H1 (cell line): ENCODE results near the gene OR10J4. TPM values are rescaled to one million over a fixed set of nuclear protein-coding genes. Genes with fewer than 3 reads are reported as not detected.

Experiments
- CTCF ChIA-PET: fragments of 300-600 bp; sonication (Branson Sonifier 250); formaldehyde crosslinking; loops from one replicate; lab custom pipeline; 2021; ENCODE audit not compliant: partially characterized antibody; lab: Charles Lee
- POLR2A ChIA-PET: fragments of 300-600 bp; sonication (Branson Sonifier 250); formaldehyde crosslinking; loops from one replicate; lab custom pipeline; 2021; ENCODE audit warnings: inconsistent platforms; ENCODE audit not compliant: partially characterized antibody; lab: Charles Lee
- DNase-seq, 2 experiments: peaks; one replicate each; pipeline versions ENCODE4 v3.0.0 to v3.0.0-alpha.2; 2010 to 2022; ENCODE audit warnings: low spot score in 2 of 2, low read depth in 1 of 2, mixed read lengths in 1 of 2
- FAIRE-seq: peaks from 2 replicates; lab custom pipeline; 2011; peaks lifted over from hg19 to GRCh38; lab: Jason Lieb, UNC
- H2AFZ ChIP-seq: 2 replicates; pipeline ENCODE4 v1.8.1; 2012; ENCODE audit warnings: low read length, inconsistent platforms
- H2AK5ac ChIP-seq: 2 replicates; pipeline ENCODE4 v1.6.1; 2013; ENCODE audit warnings: low read depth, low read length
- H2BK120ac ChIP-seq: replicated peaks from 2 replicates; pipeline ENCODE3; 2013; ENCODE audit warnings: low read depth, low read length, inconsistent platforms
- H2BK12ac ChIP-seq: 2 replicates; pipeline ENCODE4 v1.6.1; 2013; ENCODE audit warnings: low read depth, low read length
- H2BK15ac ChIP-seq: 2 replicates; pipeline ENCODE4 v1.6.1; 2013; ENCODE audit warnings: low read length
- H2BK20ac ChIP-seq: 2 replicates; pipeline ENCODE4 v1.6.1; 2013; ENCODE audit warnings: low read length
- H2BK5ac ChIP-seq: 2 replicates; pipeline ENCODE4 v1.6.1; 2013; ENCODE audit warnings: low read depth, low read length
- H3K14ac ChIP-seq: 2 replicates; pipeline ENCODE4 v1.6.1; 2013; ENCODE audit warnings: inconsistent platforms; ENCODE audit not compliant: insufficient read length
- H3K18ac ChIP-seq: 2 replicates; pipeline ENCODE4 v1.6.1; 2013; ENCODE audit warnings: low read length; ENCODE audit errors: extremely low read depth
- H3K23ac ChIP-seq: 2 replicates; pipeline ENCODE4 v1.6.1; 2013; ENCODE audit warnings: inconsistent platforms; ENCODE audit not compliant: insufficient read length
- H3K23me2 ChIP-seq: 2 replicates; pipeline ENCODE4 v1.6.1; 2013; ENCODE audit warnings: low read depth, low read length
- H3K27ac ChIP-seq: 2 replicates; pipeline ENCODE4 v1.6.1; 2011; ENCODE audit warnings: low read depth, low read length, inconsistent platforms
- H3K27me3 ChIP-seq, 4 experiments: replicated peaks in 1 of 4; 1 replicate in 1 of 4; 2 replicates in 3 of 4; pipeline versions ENCODE4 v1.6.1 to v1.8.1; 2011 to 2013; ENCODE audit warnings: low read length in 3 of 4, mild to moderate bottlenecking in 3 of 4, inconsistent platforms in 2 of 4, mixed read lengths in 2 of 4, moderate library complexity in 1 of 4; ENCODE audit not compliant: control insufficient read depth in 3 of 4, insufficient read depth in 3 of 4; ENCODE audit errors: extremely low read depth in 1 of 4
- H3K36me3 ChIP-seq, 4 experiments: 2 replicates each; pipeline versions ENCODE4 v1.6.1 to v1.8.1; 2011 to 2013; ENCODE audit warnings: mild to moderate bottlenecking in 4 of 4, low read length in 3 of 4, moderate library complexity in 2 of 4, control low read depth in 1 of 4, inconsistent platforms in 1 of 4; ENCODE audit not compliant: insufficient read depth in 4 of 4, control insufficient read depth in 2 of 4
- H3K4ac ChIP-seq: replicated peaks from 2 replicates; pipeline ENCODE3; 2013; ENCODE audit warnings: low read length, low read depth, mixed read lengths, inconsistent platforms; ENCODE audit not compliant: insufficient read length
- H3K4me1 ChIP-seq, 4 experiments: replicated peaks in 1 of 4; 1 replicate in 1 of 4; 2 replicates in 3 of 4; pipeline versions ENCODE4 v1.6.1 to v1.8.1; 2011 to 2013; ENCODE audit warnings: low read length in 3 of 4, inconsistent platforms in 2 of 4, mixed read lengths in 1 of 4; ENCODE audit not compliant: insufficient read depth in 4 of 4, control insufficient read depth in 3 of 4
- H3K4me2 ChIP-seq, 2 experiments: 2 replicates each; pipeline versions ENCODE4 v1.6.1 to v1.8.1; 2011 to 2013; ENCODE audit warnings: low read depth in 2 of 2, low read length in 2 of 2, control low read depth in 1 of 2, inconsistent platforms in 1 of 2, mild to moderate bottlenecking in 1 of 2; ENCODE audit not compliant: insufficient read depth in 1 of 2
- H3K4me3 ChIP-seq, 4 experiments: fragments of 200-600, 300-600 bp in 1 of 4; sonication (generic), shearing (Covaris generic), sonication (Bioruptor Twin) in 1 of 4; 2 replicates each; pipeline versions ENCODE4 v1.5.1 to v1.8.1; 2011 to 2016; ENCODE audit warnings: low read length in 4 of 4, low read depth in 3 of 4, control low read depth in 2 of 4, inconsistent platforms in 2 of 4, mild to moderate bottlenecking in 2 of 4, mixed read lengths in 1 of 4, moderate library complexity in 1 of 4; ENCODE audit not compliant: insufficient read depth in 2 of 4; ENCODE audit errors: extremely low read depth in 1 of 4
- H3K56ac ChIP-seq: replicated peaks from 2 replicates; pipeline ENCODE3; 2013; ENCODE audit warnings: low read depth, mild to moderate bottlenecking, mixed read lengths, low read length, inconsistent platforms; ENCODE audit not compliant: insufficient read length
- H3K79me1 ChIP-seq: 2 replicates; pipeline ENCODE4 v1.6.1; 2013; ENCODE audit warnings: low read depth, low read length, control low read depth
- H3K79me2 ChIP-seq, 2 experiments: 2 replicates each; pipeline versions ENCODE4 v1.6.1 to v1.8.1; 2012 to 2013; ENCODE audit warnings: low read length in 2 of 2, mild to moderate bottlenecking in 2 of 2, inconsistent platforms in 1 of 2; ENCODE audit not compliant: insufficient read depth in 2 of 2, control insufficient read depth in 1 of 2
- H3K9ac ChIP-seq, 4 experiments: replicated peaks in 1 of 4; 1 replicate in 1 of 4; 2 replicates in 3 of 4; pipeline versions ENCODE4 v1.6.1 to v1.8.1; 2011 to 2013; ENCODE audit warnings: low read depth in 3 of 4, low read length in 3 of 4, control low read depth in 2 of 4, mild to moderate bottlenecking in 2 of 4, moderate library complexity in 2 of 4, inconsistent platforms in 1 of 4; ENCODE audit errors: extremely low read depth in 1 of 4
- H3K9me3 ChIP-seq, 2 experiments: 2 replicates each; pipeline versions ENCODE4 v1.6.1 to v1.8.1; 2012 to 2013; ENCODE audit warnings: mild to moderate bottlenecking in 2 of 2, moderate library complexity in 2 of 2, control low read depth in 1 of 2, inconsistent platforms in 1 of 2, low read depth in 1 of 2, low read length in 1 of 2, mixed read lengths in 1 of 2; ENCODE audit not compliant: insufficient read depth in 2 of 2
- H4K20me1 ChIP-seq, 2 experiments: replicated peaks in 1 of 2; 2 replicates each; pipeline versions ENCODE3 to v1.8.1; 2011 to 2013; ENCODE audit warnings: inconsistent platforms in 2 of 2, low read length in 2 of 2, mild to moderate bottlenecking in 1 of 2; ENCODE audit not compliant: insufficient read depth in 2 of 2, control insufficient read depth in 1 of 2
- H4K5ac ChIP-seq: 2 replicates; pipeline ENCODE4 v1.6.1; 2013; ENCODE audit warnings: low read length, low read depth, mixed read lengths, inconsistent platforms; ENCODE audit not compliant: insufficient read length
- H4K8ac ChIP-seq: 2 replicates; pipeline ENCODE4 v1.8.0; 2013; ENCODE audit warnings: mild to moderate bottlenecking, moderate library complexity, low read length, inconsistent platforms; ENCODE audit not compliant: insufficient read depth; ENCODE audit errors: extremely low read depth
- H4K91ac ChIP-seq: replicated peaks from 2 replicates; pipeline ENCODE3; 2013; ENCODE audit warnings: low read length, mixed read lengths, inconsistent platforms; ENCODE audit not compliant: insufficient read length
- ASH2L ChIP-seq: fragments of 200-600, 300-600 bp; sonication (generic); IDR thresholded peaks from one replicate; pipeline ENCODE4 v1.7.1; 2017; ENCODE audit warnings: low read length
- CBX5 ChIP-seq: fragments of 300-800, 300-1000 bp; sonication (generic); IDR thresholded peaks from 2 replicates; pipeline ENCODE4 v1.7.1; 2016; ENCODE audit warnings: antibody characterized with exemption, low read length, low read depth
- CBX8 ChIP-seq: fragments of 300-800, 300-1000 bp; sonication (generic); IDR thresholded peaks from 2 replicates; pipeline ENCODE4 v1.7.1; 2016; ENCODE audit warnings: low read depth, low read length, borderline replicate concordance
- CHD2 ChIP-seq: IDR thresholded peaks from 2 replicates; pipeline ENCODE4 v1.6.1; 2012; ENCODE audit warnings: low read length, improper control_type of control experiment
- EGR1 ChIP-seq: IDR thresholded peaks from 2 replicates; pipeline ENCODE4 v1.6.1; 2011; ENCODE audit warnings: low read depth, low read length, borderline replicate concordance
- HDAC6 ChIP-seq: IDR thresholded peaks from one replicate; pipeline ENCODE4 v1.7.1; 2012; ENCODE audit warnings: low read depth, mild to moderate bottlenecking, inconsistent platforms, low read length, moderate library complexity
- KDM1A ChIP-seq: fragments of 200-600, 300-600 bp; sonication (generic); IDR thresholded peaks from 2 replicates; pipeline ENCODE4 v1.7.1; 2016; ENCODE audit warnings: mild to moderate bottlenecking, low read length, borderline replicate concordance
- KDM4A ChIP-seq: IDR thresholded peaks from one replicate; pipeline ENCODE4 v1.7.1; 2012; ENCODE audit warnings: low read depth, mild to moderate bottlenecking, moderate library complexity, low read length, inconsistent platforms; ENCODE audit not compliant: severe bottlenecking
- NANOG ChIP-seq: IDR thresholded peaks from 2 replicates; pipeline ENCODE4 v1.6.1; 2011; ENCODE audit warnings: low read length, low read depth, mild to moderate bottlenecking, inconsistent platforms; ENCODE audit not compliant: insufficient read depth, poor library complexity, severe bottlenecking
- PHF8 ChIP-seq: fragments of 200-600 bp; sonication (generic); conservative IDR thresholded peaks from 2 replicates; pipeline ENCODE4 v1.7.1; 2012; ENCODE audit warnings: low read depth, mild to moderate bottlenecking, inconsistent platforms, low read length, moderate library complexity
- POLR2A ChIP-seq, 2 experiments: IDR thresholded peaks; 1 replicate in 1 of 2; 2 replicates in 1 of 2; pipeline ENCODE4 v1.6.1; 2011; ENCODE audit warnings: low read depth in 2 of 2, low read length in 2 of 2, mild to moderate bottlenecking in 2 of 2; ENCODE audit errors: control extremely low read depth in 1 of 2
- POU5F1 ChIP-seq: IDR thresholded peaks from 2 replicates; pipeline ENCODE4 v1.6.1; 2011; ENCODE audit warnings: low read depth, mild to moderate bottlenecking, low read length, moderate library complexity
- RBBP5 ChIP-seq: IDR thresholded peaks from 2 replicates; pipeline ENCODE4 v1.7.1; 2012; ENCODE audit warnings: low read depth, mild to moderate bottlenecking, inconsistent platforms, low read length, moderate library complexity, borderline replicate concordance
- RFX5 ChIP-seq: IDR thresholded peaks from 2 replicates; pipeline ENCODE4 v1.6.1; 2011; ENCODE audit warnings: low read depth, low read length, improper control_type of control experiment, borderline replicate concordance
- TBP ChIP-seq: IDR thresholded peaks from 2 replicates; pipeline ENCODE4 v1.6.1; 2011; ENCODE audit warnings: low read depth, low read length, improper control_type of control experiment
- polyA plus RNA-seq, 7 experiments: library from polyadenylated mRNA; depleted of rRNA in 3 of 7; stranded (reverse) in 5 of 7; unstranded in 2 of 7; fragments of >200 nt in 5 of 7; fragments of 200-250 nt in 2 of 7; gene quantifications; 1 replicate in 5 of 7; 2 replicates in 1 of 7; 4 replicates in 1 of 7; pipeline versions ENCODE4 v1.2.1 to v1.2.3, GENCODE V29; 2011 to 2013; ENCODE audit warnings: missing spikeins in 2 of 7, mixed read lengths in 2 of 7
- total RNA-seq: library from RNA; stranded (reverse); fragmentation: NEBNext Ultra II Directional; extraction: Animal tissue kit (Norgen Biotek cat#: 25700); gene quantifications from 2 replicates; pipeline ENCODE4 v1.2.1, GENCODE V29; 2021

OR10J4 gene
- total and polyA plus RNA-seq, 2 of the 8 experiments (the other 6 are each of a cell fraction or from before 2014, with no cell fraction given): not detected

DNA sequence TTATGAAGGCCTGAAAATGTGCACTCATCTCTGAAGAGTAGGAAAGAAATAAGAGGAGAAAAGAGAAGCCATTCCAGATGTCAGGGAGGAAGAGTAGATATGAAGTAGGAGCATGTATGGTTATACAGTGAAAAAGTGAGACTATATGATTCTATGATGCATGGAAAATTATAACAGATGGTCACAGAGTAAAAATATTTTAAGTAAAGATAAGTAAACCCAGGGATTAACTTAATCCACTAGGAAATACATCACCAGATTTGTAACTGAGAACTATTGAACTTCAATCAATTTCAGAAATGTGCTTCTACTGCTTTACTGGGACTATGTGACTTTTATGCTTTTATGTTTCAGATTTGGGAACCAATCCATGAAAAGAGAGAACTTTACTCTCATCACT lies 7.4 kb downstream of the OR10J4 start, which contains the start of gene OR10J1:
TSS of gene OR10J1 (plus strand) at position 301 of the 400 bp plus-strand sequence. CDS start at position 371, 70 bp downstream.
- no peak within 1 kb of the TSS for H2BK15ac ChIP-seq
- H4K20me1 ChIP-seq: no peaks in the 10 kb centered on the region
- H3K36me3 ChIP-seq: no peaks in the 10 kb centered on the region
- H3K14ac ChIP-seq: no peak within 1 kb of the TSS
- FAIRE-seq (no peak), DNase-seq (no peak)
- no peaks in the 10 kb centered on the region for H3K23me2 ChIP-seq
- H2AFZ ChIP-seq: no peak within 1 kb of the TSS
- no peak within 1 kb of the TSS for H3K4ac ChIP-seq
- H4K8ac ChIP-seq: no peak within 1 kb of the TSS
- no peak within 1 kb of the TSS for H3K18ac ChIP-seq
- H3K23ac ChIP-seq: no peak within 1 kb of the TSS
- H2AK5ac ChIP-seq: no peak within 1 kb of the TSS
- H4K91ac ChIP-seq: no peak within 1 kb of the TSS
- no peaks in the 10 kb centered on the region for H3K79me1 ChIP-seq
- no peak within 1 kb of the TSS for H4K5ac ChIP-seq
- no peak within 1 kb of the TSS for H2BK5ac ChIP-seq
- no peak within 1 kb of the TSS for H3K4me3 ChIP-seq
- H3K79me2 ChIP-seq: no peaks in the 10 kb centered on the region
- H3K9me3 ChIP-seq: peaks cover 65 to 78% of the 10 kb centered on the region in 2 experiments
- H3K9ac ChIP-seq: no peak within 1 kb of the TSS
- H3K4me2 ChIP-seq: no peak within 1 kb of the TSS
- H3K27ac ChIP-seq: no peak within 1 kb of the TSS
- no peak within 1 kb of the TSS for H2BK120ac ChIP-seq
- ChIA-PET CTCF (no interaction called here), POLR2A (no interaction called here)
- H2BK20ac ChIP-seq: no peak within 1 kb of the TSS
- no peak for TF ChIP-seq NANOG
- no peak for TF ChIP-seq TBP
- no peak for TF ChIP-seq PHF8
- no peak for TF ChIP-seq KDM4A
- no peak for TF ChIP-seq RBBP5
- no peak for TF ChIP-seq CBX5
- no peak for TF ChIP-seq EGR1
- no peak for TF ChIP-seq CBX8
- TF ChIP-seq POLR2A (IDR thresholded peaks at IDR 0.05; ENCODE audit: control extremely low read depth in 1 of 2, low read depth in 2 of 2, low read length in 2 of 2): no peak
- no peak for TF ChIP-seq POU5F1
- TF ChIP-seq HDAC6: no peak
- TF ChIP-seq KDM1A: no peak
- no peak for TF ChIP-seq ASH2L
- no peak for TF ChIP-seq CHD2
- TF ChIP-seq RFX5: no peak
- H3K27me3 ChIP-seq: no peaks in the 10 kb centered on the region
- H2BK12ac ChIP-seq: no peak within 1 kb of the TSS
- H3K56ac ChIP-seq: no peak within 1 kb of the TSS
- no peaks in the 10 kb centered on the region for H3K4me1 ChIP-seq
